GM23248 (cell line): Measurements from ENCODE around the gene NPAS2.

Source experiments
- EZH2 ChIP-seq: fragments of 200-600 bp; sonication (generic); IDR thresholded peaks from 2 replicates; pipeline ENCODE4 v1.6.1; 2018; ENCODE audit warnings: antibody characterized with exemption, mild to moderate bottlenecking; ENCODE audit not compliant: insufficient read depth, poor library complexity, severe bottlenecking
- EZH2phosphoT487 ChIP-seq: fragments of 200-600 bp; sonication (generic); IDR thresholded peaks from 2 replicates; pipeline ENCODE4 v1.6.1; 2018; ENCODE audit warnings: antibody characterized with exemption, moderate library complexity, mild to moderate bottlenecking, low read depth; ENCODE audit not compliant: insufficient read depth

DNA sequence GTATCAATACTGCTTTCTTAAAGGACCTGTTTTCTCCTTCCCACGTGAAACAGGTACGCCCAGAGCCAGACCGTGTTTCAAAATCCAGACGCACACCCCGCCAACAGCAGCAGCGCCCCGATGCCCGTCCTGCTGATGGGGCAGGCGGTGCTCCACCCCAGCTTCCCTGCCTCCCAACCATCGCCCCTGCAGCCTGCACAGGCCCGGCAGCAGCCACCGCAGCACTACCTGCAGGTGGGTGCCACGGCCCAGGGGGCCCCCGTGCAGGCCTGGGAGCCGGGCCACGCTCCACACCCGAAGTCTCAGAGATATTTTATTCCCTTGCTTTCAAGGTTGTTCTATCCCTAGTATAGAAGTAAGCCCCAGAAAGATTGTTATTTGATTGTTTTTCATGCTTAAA, 173.4 kb downstream of the NPAS2 start:
- TF ChIP-seq EZH2, result no peak
- no peak for TF ChIP-seq EZH2phosphoT487
